GM18511 (cell line): Measurements from ENCODE around the gene ATP6V0D1.

Experiments used
- ATAC-seq: cut with Tn5 transposase; IDR thresholded peaks from one replicate; pipeline ENCODE4 v1.9.1; 2021; ENCODE audit warnings: mild to moderate bottlenecking, moderate library complexity; ENCODE audit not compliant: unreplicated experiment

The ATP6V0D1 gene

DNA sequence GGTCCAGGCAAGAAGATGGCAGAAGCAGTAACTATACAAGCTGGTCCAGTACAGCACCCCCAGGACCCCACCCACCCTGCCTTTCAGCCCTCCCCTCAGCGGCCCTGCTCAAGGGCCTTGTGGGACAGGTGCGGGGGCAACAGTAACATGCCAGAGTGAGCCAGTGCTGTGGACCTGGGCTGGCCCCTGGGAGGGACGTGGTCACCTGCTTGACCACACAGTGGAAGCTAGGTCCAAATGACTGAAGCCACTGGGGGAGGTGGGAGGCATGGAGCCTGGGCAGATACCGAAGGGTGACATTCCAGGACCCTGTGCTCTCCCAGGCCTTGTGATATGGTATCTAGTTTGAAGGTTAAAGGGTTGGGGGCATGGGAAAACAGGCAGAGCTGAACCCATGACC, 17.3 kb downstream of the ATP6V0D1 start:
- ATAC-seq = no peak

DNA sequence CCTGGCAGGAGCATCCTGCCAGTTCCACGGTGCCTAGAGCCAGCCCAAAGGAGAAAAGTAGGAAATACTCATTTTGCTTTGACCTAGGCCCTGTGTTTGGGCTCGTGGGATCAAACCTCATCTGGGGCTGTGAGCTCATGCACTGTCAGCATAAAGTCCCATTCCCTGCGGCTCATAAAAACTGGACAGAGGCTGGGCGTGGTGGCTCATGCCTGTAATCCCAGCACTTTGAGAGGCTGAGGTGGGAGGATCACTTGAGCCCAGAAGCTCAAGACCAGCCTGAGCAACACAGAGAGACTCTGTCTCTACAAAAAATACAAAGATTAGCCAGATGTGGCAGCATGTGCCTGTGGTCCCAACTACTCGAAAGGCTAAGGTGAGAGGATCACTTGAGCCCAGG, 17.9 kb downstream of the ATP6V0D1 start:
- no peak for ATAC-seq

DNA sequence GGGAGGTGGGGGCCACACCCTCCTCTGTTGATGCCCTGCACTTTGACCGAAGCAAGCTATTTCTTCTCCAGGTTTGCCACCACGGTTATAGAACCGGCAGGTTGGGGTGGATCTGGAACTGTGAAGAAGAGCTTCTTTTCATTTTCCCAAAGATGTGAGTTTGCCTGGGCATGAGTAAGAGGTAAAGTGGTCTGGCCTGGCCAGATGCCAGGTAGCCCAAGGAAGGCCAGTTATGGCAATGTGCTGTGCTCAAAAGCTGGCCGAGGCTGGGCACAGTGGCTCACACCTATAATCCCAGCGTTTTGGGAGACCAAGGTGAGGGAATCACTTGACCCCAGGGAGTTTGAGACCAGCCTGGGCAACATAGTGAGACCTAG, 18.7 kb downstream of the ATP6V0D1 start:
- no peak for ATAC-seq

- ATAC-seq = no peak
These were observed 19.2 kb downstream of the ATP6V0D1 start for GRCh38 chr16:67461600-67462278.

DNA sequence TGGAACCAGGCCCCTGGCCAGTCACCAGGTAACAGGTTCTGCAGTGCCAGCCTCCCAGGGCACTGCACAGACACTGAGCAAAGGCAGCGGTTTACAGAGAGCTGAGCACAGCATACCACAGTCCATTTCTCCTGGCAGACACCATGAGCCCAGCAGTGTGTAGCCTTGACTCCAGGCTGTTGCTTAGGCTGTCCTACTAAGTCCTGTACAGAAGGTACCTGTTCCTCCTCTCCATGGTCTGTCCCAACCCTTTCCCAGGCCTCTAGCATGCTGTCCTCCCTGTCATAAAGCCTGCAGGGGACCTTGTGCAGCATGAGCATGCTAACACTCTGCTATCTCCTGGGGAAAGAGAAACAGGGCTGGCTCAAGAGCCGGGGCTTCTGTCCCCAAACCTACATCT, 20.0 kb downstream of the ATP6V0D1 start:
- ATAC-seq = no peak

- no peak for ATAC-seq
These were observed 20.8 kb downstream of the ATP6V0D1 start for GRCh38 chr16:67460168-67460567.

DNA sequence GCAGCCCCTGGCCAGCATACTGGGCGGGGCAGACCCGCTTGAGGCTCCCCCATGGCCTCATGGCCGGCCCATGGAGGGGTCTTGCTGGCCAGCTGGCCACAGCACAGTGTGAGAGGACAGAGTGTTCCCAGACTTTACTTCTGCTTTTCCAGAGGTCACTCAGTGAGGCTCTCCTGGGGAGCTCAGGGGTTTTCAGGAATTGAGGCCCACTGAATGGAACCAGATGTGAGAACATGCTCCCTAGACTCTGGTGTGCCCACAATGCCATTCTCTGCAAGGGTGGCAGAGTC, 21.2 kb downstream of the ATP6V0D1 start:
- ATAC-seq = no peak

GRCh38 chr16:67459066-67459860, 21.7 kb downstream of the ATP6V0D1 start:
- ATAC-seq = no peak

GRCh38 chr16:67458121-67458641, 22.8 kb downstream of the ATP6V0D1 start:
- ATAC-seq = no peak

- no peak for ATAC-seq
These were observed 23.3 kb downstream of the ATP6V0D1 start for GRCh38 chr16:67457611-67458010.

- no peak for ATAC-seq
These were observed 24.4 kb downstream of the ATP6V0D1 start for GRCh38 chr16:67456391-67457081.

GRCh38 chr16:67454852-67455251, 26.1 kb downstream of the ATP6V0D1 start:
- ATAC-seq = no peak

DNA sequence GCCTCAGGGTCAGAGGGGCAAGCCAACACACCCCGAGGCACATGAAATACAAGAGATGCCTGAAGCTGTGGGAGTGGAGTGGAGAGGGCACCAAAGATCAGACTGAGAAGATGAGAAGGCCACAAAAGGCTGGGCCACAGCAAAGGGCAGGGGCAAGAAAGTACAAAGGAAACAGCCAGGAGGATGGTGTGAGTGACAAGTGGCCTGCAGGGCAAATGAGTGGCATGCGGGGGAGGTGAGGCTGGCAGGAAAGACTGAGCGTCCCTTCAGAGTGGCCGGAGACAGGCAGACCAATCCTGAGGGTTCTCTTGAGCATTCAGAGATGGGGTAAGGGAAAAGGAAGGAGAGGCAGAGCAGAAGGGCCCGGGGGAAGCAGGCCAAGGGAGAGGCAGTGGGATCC, 26.9 kb downstream of the ATP6V0D1 start:
- no peak for ATAC-seq

DNA sequence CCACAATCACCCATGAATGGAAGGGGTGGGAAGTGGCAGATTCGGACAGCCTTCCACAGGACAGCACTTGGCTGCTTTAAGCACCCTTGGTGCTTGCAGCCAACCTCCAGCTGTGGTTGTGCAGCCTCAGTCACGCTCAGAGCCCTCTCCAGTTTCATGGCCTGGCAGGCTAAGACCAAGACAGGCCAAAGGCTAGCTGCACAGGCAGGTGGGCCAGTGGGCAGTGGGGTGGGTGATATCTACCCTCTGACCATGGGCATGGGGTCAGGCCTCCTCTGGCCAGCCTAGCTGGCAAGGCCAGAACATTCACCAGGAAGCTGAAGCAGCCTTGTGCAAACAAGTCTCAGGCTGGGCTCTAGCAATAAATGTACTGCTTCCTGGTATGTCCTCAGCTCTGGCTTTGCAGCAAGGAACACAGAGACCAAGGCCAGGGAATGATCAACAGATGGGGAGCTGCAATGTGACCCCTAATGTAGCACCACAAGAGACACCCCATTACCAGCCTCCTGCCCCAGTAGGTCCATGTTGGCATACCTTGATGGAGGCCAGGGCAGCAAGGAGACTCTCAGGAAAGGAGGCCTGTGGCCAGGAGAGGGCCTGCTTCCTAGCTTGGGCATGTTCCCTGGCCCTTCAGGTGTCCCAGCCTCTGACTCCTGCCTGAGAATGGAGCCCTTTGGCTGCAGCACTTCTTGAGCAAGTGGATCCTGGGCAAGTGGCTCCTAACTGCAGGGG, 29.1 kb downstream of the ATP6V0D1 start:
- ATAC-seq = no peak

GRCh38 chr16:67451061-67451703, 29.8 kb downstream of the ATP6V0D1 start:
- no peak for ATAC-seq

DNA sequence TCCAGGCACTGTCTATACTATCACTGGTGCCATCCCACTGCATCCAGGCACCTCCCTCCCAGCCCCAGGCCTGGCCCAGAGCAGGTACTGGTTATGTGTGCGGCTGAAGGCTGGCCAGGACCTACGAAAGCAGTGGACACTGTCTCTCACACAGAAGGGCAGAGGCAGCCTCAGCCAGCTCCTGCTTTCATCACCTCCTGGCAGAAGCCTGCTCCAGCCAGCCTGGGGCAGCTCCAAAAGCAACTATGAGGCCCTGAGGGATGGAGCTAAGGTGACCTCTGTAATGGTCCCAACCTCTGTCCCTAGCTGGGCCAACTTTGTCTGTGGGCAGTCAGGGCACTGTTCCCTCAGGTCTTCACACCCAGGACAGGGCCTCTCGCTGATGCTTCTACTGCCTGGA, 31.2 kb downstream of the ATP6V0D1 start:
- ATAC-seq = no peak

DNA sequence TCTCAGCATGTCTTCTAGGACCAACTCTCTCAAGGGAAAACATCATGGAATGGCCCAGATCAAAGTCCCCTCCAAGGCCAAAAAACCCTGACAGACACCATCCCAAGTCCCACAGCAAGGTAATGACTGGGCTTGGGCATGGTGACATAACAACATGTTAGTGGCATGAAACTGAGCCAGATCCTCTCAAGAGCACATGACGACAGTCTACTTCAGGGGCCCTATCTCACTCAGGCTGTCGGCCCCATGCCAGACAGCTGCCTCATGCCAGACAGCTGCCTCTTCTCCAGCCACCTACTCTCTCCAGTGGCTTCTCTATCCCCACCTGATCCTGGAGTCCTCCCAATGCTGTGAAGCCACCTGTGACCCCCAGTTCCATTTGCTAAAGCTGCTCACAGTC, 31.6 kb downstream of the ATP6V0D1 start:
- ATAC-seq = no peak

- no peak for ATAC-seq
These were observed 32.4 kb downstream of the ATP6V0D1 start for GRCh38 chr16:67448580-67448979.

GRCh38 chr16:67447508-67448076, 33.4 kb downstream of the ATP6V0D1 start:
- ATAC-seq = no peak

GRCh38 chr16:67446968-67447507, 33.9 kb downstream of the ATP6V0D1 start:
- ATAC-seq = no peak
